IPS DF 6.9 (cell line): ENCODE measurements around the gene RAD50.
"Not testable (repeated sequence)": the region's sequence is repeated elsewhere in the genome, so short reads cannot be mapped to it uniquely, and the experiment has no call there.

Source experiments
- DNase-seq: peaks from one replicate; pipeline ENCODE4 v3.0.0-alpha.2; 2013; ENCODE audit warnings: low read depth, low spot score
- H3K27ac ChIP-seq: one replicate; pipeline ENCODE4 v1.5.1; 2013; ENCODE audit warnings: low read length, control low read depth
- H3K27me3 ChIP-seq: 2 replicates; pipeline ENCODE4 v1.6.1; 2013; ENCODE audit warnings: mild to moderate bottlenecking, low read length; ENCODE audit not compliant: control insufficient read depth, insufficient read depth
- H3K36me3 ChIP-seq: 2 replicates; pipeline ENCODE4 v1.6.1; 2013; ENCODE audit warnings: low read length; ENCODE audit not compliant: control insufficient read depth, insufficient read depth
- H3K4me1 ChIP-seq: 2 replicates; pipeline ENCODE4 v1.6.1; 2013; ENCODE audit warnings: low read length; ENCODE audit not compliant: control insufficient read depth, insufficient read depth
- H3K4me3 ChIP-seq: 2 replicates; pipeline ENCODE4 v1.5.1; 2013; ENCODE audit warnings: mild to moderate bottlenecking, low read length
- H3K9me3 ChIP-seq: 2 replicates; pipeline ENCODE4 v1.6.1; 2013; ENCODE audit warnings: low read length, inconsistent platforms; ENCODE audit not compliant: control insufficient read depth, insufficient read depth
- WGBS: extraction: QIAGEN DNeasy Blood & Tissue Kit; methylation state at CpG from one replicate; pipeline ENCODE4 v1.1.7; 2013; ENCODE audit warnings: mixed read lengths, missing lambda C conversion rate; ENCODE audit not compliant: insufficient read length, insufficient coverage; 5-methylcytosine and 5-hydroxymethylcytosine counted together

The RAD50 gene

DNA sequence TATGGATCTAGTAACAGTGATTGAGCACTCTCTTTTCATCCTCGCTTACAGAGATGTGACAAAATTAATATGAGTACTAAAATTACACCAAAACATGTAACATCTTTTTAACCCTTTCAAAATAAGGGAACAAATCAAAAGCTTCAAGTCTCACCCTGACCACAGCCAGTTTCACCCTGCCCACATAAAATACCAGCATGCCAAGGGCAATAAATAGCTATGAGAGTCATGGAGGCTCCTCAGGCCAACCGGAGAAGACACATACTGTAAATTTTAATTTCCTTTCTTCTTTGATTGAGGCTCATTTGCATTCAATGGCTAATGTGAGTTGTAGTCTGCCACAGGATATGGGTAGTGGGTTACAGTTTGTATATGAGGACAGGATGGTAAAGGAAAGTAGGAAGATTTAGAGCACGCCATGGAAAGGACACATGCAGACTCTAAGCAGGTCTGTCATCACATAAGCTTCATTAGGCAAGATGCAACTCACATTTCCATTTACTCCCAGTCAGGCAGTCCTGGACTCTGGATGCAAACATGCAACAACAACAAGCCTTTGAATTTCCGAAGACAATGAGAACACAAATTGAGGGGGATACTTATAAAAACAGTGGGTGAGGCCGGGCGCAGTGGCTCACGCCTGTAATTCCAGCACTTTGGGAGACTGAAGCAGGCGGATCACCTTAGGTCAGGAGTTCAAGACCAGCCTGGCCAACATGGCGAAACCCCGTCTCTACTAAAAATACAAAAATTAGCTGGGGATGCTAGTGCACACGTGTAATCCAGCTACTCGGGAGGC lies 128.3 kb downstream of the RAD50 start:
- H3K36me3 ChIP-seq: no peaks in the 10 kb centered on the region
- H3K4me3 ChIP-seq: no peak overlapping the region
- no peaks in the 10 kb centered on the region for H3K27me3 ChIP-seq
- no peak for DNase-seq
- no peaks in the 10 kb centered on the region for H3K9me3 ChIP-seq
- no peak overlapping the region for H3K27ac ChIP-seq
- H3K4me1 ChIP-seq: no peaks in the 10 kb centered on the region
- no CpG with 5 or more reads among the region's 12 CpGs for WGBS

DNA sequence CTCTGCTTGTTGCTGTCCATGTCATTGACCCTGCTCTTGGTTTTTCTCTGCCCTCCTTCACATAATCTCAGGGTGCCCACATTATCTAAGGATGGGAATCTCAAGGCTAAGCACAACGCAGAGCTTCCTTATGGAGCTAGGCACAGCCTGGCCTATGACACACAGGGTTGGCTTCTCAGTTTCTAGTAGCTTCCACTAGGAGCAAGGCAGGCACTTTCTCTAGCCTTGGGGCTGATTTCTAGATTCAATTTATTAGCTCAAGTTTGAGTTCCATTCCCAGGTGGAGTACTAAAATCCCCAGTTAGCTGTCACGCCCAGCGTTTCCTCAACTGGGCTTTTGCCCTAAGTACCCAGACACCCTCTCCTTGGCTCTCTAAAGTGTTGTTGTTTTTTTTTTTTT lies 129.4 kb downstream of the RAD50 start:
- Histone ChIP-seq H3K27ac (no peak overlapping the region), H3K36me3 (no peaks in the 10 kb centered on the region), H3K27me3 (no peaks in the 10 kb centered on the region), H3K4me1 (no peaks in the 10 kb centered on the region), H3K9me3 (no peaks in the 10 kb centered on the region), H3K4me3 (no peak overlapping the region)
- DNase-seq: no peak
- no CpG with 5 or more reads among the region's 3 CpGs for WGBS

DNA sequence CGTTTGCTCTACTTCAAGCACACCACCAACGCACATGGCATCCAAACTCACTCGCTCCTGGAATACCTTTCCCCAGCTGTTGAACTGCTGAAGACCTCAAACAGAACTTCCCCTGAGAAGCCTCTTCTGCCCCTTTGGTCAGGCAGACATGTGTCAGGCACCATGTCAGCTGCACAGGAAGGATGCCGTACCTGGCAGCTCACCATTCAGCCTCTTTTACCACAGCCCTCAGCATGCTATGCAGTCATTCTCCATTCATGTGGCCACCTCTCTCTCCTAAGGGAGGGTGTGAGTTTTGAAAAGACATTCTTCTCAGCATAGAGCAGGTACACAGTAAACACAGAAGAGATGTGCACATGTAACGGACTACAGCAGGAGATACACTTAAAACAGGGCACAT lies 131.2 kb downstream of the RAD50 start:
- no peak overlapping the region for H3K4me3 ChIP-seq
- no peaks in the 10 kb centered on the region for H3K27me3 ChIP-seq
- H3K27ac ChIP-seq: no peak overlapping the region
- H3K36me3 ChIP-seq: no peaks in the 10 kb centered on the region
- no peaks in the 10 kb centered on the region for H3K4me1 ChIP-seq
- H3K9me3 ChIP-seq: no peaks in the 10 kb centered on the region
- no peak for DNase-seq
- WGBS: no CpG with 5 or more reads among the region's 5 CpGs

DNA sequence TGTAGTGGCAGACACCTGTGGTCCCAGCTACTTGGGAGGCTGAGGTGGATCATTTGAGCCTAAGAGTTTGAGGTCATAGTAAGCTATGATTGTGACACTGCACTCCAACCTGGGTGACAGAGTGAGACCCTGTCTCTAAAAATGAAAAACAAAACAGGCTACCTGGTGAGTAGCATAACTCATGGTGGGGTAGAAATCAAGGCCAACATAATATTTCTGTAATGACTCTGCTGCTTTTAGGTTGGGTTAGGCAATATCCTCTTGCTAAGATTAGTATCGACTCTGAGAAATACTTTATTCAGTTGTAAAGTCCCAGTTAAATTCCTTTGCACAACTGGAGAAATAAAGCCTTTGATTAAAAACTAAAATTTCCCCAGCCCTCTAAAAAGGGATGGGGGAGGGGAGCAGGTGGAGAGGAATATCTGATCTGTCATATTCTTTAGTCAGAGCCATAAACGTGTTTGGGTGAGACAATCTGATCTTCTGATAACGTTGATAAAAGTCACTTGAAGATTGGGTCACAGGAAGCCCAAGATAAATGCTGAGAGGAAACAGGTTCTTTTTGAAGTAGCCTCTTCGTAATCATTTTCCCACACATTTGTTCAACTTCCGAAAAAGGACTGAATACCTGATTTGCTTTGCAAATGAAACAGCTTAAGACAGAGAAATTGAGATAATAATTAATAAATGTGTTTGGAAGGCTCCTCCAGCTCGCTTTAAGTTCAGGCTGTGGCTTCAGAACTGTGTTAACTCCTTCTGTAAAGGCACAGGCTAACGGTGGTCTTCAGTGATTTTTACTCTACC lies 132.0 kb downstream of the RAD50 start:
- Histone ChIP-seq H3K4me1 (no peaks in the 10 kb centered on the region), H3K27ac (no peak overlapping the region), H3K9me3 (no peaks in the 10 kb centered on the region), H3K36me3 (no peaks in the 10 kb centered on the region), H3K27me3 (no peaks in the 10 kb centered on the region), H3K4me3 (no peak overlapping the region)
- DNase-seq: no peak
- no CpG with 5 or more reads among the region's 7 CpGs for WGBS

DNA sequence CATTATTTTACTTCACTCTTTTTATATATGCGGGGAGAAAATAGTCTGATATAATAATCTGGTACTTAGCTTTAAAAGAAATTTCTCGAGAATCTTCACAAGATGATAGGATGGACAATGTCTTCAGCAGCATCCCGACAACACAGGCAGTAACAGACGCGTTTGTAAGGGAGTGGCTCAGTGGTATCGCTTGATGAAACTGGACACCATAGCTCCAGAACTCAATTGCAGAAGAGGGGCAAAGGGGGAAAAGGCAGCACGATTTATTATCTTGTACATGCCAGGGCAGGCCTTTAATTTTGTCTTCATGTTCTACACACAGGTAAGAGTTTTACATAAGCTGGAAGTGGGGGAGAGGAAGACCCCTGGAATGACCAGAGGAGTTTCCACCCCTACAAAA lies 132.7 kb downstream of the RAD50 start:
- Histone ChIP-seq H3K36me3 (no peaks in the 10 kb centered on the region), H3K4me1 (no peaks in the 10 kb centered on the region), H3K27ac (no peak overlapping the region), H3K9me3 (no peaks in the 10 kb centered on the region), H3K27me3 (no peaks in the 10 kb centered on the region), H3K4me3 (no peak overlapping the region)
- no peak for DNase-seq
- no CpG with 5 or more reads among the region's 7 CpGs for WGBS

DNA sequence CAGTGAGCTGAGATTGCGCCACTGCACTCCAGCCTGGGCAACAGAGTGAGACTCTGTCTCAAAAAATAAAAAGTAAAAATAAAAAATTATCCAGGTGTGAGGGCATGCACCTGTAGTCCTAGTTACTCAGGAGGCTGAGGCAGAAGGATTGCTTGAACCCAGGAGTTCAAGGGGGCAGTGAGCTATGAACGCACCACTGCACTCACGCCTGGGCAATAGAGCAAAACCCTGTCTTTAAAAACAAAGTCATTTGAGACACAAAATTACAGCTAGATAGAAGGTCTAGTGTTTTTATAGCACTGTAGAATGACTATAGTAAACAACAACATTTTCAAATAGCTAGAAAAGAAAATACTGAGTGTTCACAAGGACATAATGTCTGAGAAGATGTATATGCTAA lies 133.4 kb downstream of the RAD50 start:
- Histone ChIP-seq H3K27ac (no peak overlapping the region), H3K36me3 (no peaks in the 10 kb centered on the region), H3K9me3 (no peaks in the 10 kb centered on the region), H3K4me3 (no peak overlapping the region), H3K27me3 (no peaks in the 10 kb centered on the region), H3K4me1 (no peaks in the 10 kb centered on the region)
- DNase-seq: no peak
- no CpG with 5 or more reads among the region's 3 CpGs for WGBS

DNA sequence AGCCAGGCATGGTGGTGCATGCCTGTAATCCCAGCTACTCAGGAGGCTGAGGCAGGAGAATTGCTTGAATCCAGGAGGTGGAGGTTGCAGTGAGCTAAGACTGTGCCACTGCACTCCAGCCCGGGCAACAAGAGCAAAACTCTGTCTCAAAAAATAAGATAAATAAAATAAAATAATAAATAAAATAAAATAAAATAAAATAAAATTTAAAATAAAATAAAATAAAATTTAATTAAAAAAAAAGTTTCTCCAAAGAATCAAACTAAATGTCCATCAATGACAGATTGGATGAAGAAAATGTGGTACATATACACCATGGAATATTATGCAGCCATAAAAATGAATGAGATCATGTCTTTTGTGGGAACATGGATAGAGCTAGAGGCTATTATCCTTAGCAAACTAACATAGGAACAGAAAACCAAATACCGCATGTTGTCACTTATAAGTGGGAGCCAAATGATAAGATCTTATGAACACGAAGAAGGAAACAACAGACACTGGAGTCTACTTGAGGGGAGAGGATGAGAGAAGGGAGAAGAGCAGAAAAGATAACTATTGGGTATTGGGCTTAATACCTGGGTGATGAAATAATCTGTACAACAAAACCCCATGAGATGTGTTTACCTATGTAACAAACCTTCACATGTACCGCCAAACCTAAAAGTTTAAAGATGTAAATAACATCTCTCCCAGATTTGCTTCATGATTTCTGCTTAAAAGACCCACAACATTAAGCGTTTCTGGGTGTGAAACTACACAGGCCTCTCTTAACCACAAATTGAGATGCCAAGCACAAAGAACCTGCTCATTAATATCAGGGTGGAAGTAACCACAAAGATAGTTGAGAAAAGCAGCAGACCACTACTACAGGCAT lies 135.2 kb downstream of the RAD50 start:
- not testable (repeated sequence) for H3K9me3 ChIP-seq, DNase-seq, H3K27me3 ChIP-seq, H3K4me1 ChIP-seq, H3K4me3 ChIP-seq, H3K36me3 ChIP-seq, H3K27ac ChIP-seq
- WGBS: no CpG with 5 or more reads among the region's 5 CpGs

DNA sequence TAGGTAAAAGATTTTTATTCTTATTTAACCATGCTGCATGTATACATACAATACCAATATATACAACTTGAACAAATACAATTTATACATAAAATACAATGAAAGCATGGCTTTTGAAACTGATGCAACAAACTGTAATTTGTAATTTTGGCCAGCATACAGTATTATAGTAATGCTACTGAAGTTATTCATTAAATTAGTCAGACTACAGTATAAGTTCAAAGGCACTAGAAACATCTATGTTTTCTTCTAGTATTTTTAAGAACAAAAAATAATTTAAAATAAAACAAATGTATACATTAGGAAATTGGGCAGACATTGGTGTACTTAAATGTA lies 135.8 kb downstream of the RAD50 start:
- Histone ChIP-seq H3K4me1 (no peaks in the 10 kb centered on the region), H3K27me3 (no peaks in the 10 kb centered on the region), H3K36me3 (no peaks in the 10 kb centered on the region), H3K4me3 (no peak overlapping the region), H3K27ac (no peak overlapping the region), H3K9me3 (no peaks in the 10 kb centered on the region)
- DNase-seq: no peak
